Measurements from ENCODE around the gene NEGR1.
A peak's percentile ranks its signal among the peaks of the same experiment; 100 is the strongest.
"Not testable (repeated sequence)": the region's sequence is repeated elsewhere in the genome, so short reads cannot be mapped to it uniquely, and the experiment has no call there.

The NEGR1 gene

GRCh38 chr1:72282271-72283021 is at the start of gene NEGR1:
Gene NEGR1, minus strand, starts transcription at chr1:72282539.
- DNase-seq: peak; percentile 31 to 91 (median 83)

DNA sequence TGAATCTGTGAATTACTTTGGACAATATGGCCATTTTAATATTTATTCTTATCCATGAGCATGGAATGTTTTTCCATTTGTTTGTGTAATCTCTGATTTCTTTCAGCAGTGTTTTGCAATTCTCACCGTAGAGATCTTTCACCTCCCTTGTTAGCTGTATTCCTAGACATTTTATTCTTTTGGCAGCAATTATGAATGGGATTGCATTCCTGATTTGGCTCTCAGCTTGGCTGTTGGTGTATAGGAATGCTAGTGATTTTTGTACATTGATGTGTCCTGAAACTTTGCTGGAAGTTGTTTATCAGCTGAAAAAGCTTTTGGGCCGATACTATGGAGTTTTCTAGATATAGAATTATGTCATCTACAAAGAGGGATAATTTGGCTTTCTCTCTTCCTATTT is 44.2 kb upstream of the NEGR1 start:
- no peak for DNase-seq

- no peak for DNase-seq
Observed at GRCh38 chr1:72324451-72324850, 42.1 kb upstream of the NEGR1 start.

DNA sequence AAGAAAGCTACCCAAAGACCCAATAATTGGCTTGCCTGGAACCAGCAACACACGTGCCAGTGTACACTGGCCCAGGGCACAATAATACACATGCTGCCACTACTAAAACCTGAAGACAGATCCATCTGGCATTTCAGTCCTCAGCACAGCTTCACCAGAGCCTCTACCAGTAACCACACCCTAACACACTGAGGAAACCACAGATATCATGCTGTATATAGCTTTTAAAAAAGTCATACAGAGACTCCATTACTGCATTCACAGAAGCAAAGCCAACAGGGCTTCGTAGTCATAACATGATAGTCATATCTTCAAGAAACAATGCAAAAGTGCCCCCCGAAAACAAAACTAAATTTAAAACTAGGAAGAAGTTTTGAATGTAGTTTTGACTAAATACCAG is 40.6 kb upstream of the NEGR1 start:
- no peak for DNase-seq

DNA sequence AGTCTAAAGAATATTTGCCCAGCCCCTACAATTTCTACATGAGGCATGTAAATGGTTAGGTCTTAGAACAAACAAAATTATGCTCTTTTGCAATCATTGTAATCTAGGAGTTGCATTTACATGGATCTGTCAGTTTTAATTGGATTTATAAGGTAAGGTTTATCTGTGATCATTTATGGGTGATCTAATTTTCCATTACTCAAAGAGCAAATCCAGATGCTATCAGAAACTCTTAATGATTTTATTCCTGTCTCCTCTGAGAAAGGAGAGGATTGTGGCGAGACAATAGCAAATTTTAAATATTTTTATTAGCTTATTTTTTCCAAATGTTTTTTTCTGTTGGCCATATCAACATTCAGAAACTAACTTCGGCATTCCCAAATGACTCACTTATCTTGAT is 14.2 kb upstream of the NEGR1 start:
- DNase-seq: no peak

GRCh38 chr1:72288886-72289285 is 6.5 kb upstream of the NEGR1 start:
- DNase-seq: no peak

DNA sequence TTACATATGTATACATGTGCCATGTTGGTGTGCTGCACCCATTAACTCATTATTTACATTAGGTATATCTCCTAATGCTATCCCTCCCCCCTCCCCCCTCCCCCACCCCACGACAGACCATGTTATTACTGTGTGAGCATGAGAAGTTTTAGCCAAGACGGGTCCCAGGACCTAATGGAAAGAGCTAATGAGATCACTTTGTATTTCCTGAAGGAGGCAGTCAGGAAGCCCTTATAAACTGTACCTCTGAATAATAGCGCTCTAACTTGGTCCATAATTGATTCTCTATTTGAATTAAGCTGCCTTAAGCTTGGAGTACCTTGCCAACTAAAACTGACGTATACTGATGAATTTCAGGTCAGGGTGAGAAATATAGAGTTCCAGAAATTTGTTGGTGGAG is 4.1 kb upstream of the NEGR1 start:
- no peak for DNase-seq

DNA sequence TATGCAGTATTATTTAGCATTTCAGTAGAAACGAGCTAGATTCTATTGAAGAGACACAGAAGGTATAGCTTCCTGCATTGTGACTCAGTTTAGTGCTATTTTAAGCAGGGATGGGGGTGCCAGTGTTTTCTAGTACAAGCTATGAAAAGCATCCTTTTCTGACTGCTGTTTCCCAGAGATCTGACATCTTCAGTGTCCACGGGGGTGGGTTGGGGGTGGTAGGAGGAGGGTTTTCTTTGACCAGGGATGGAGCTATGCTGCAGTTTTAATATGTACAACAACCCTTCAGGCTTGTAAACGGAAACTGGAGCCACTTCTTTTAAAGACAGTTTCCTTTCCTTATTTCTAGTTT is 2.7 kb upstream of the NEGR1 start:
- DNase-seq: peak in 40 of 58 donors; percentile 5 to 84 (median 30)

GRCh38 chr1:72284348-72285073 is 2.2 kb upstream of the NEGR1 start:
- DNase-seq: peak in 53 of 58 donors; percentile 10 to 77 (median 53)

GRCh38 chr1:72284084-72284347 is 1.7 kb upstream of the NEGR1 start:
- DNase-seq: peak in 2 of 58 donors; percentile 59 to 76

GRCh38 chr1:72283307-72284083 is 1.2 kb upstream of the NEGR1 start:
- peak; percentile 29 to 93 (median 82) for DNase-seq

DNA sequence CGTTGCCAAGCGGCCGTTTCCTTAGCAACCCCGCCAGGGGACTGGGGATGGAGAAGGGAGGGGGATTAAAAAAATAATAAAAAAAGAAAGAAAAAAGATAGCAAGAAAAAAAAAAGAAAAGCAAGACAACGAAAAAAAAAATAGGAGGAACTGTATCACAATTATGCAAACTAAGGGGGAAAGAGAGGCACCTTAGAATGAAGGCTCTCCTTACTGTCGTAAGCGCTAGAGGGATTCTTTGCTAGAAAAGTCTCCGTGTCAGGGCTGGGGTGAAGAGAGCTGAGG is 625 bp upstream of the NEGR1 start:
- DNase-seq: peak in 1 of 58 donors; percentile 77

- peak in 23 of 58 donors; percentile 15 to 75 (median 53) for DNase-seq
Observed at GRCh38 chr1:72281637-72282270, 585 bp downstream of the NEGR1 start.

DNA sequence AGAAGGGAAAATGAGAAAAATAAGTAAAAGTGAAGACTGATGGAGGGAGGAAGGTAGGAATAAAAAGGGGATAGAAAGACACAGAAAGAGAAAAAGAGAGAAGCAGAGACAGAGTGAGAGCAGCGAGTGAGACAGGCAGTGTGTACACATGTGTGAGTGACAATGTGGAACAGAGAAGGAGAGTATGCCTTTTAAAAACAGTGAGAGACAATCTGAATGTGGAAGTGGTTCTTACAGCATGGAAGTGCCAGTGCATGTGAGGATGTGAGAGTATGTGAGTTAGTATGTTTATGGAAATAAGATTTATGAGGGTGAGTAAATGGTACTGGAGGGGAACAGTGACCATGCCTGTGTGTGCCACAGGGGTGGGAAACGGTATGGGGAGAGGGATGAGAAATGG is 1.2 kb downstream of the NEGR1 start:
- peak in 5 of 58 donors; percentile 3 to 17 (median 6) for DNase-seq

DNA sequence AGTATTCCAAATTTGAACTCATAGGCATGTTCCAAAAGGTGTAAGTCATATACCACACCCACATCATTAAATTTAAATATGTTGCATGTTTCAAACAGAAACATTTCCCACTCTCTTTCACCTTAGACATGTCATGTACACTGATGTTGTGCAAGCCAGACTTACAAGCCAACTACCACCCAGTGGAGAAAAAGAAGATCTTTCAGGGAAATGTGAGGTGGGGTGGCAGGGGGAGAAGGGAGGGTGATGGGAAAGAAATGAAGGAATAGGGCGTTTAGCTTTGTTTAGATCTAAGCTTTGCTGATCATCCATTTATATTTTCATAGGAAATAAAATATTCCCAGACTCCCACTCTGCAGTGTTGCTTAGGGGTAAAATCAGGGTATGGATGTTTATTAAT is 1.6 kb downstream of the NEGR1 start:
- DNase-seq: peak in 1 of 58 donors; percentile 14

DNA sequence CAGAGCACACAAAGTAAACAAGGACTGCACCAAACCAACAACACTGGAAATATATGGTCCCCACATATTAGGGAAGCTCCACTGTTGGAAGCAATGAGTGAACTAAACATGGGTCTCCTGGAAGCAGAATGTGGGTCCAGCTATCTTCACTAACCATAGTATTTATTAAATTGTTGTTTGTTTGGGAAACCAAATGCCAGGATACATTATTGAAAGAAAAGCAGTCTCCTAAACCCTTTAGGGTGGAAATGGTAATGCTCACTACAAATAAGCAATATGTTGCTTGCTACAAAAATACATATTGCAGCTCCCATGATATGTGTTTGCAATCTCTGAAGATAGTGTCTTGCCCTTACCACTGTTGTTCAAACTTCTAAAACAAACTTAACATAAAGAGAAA is 2.2 kb downstream of the NEGR1 start:
- no peak for DNase-seq

GRCh38 chr1:72278461-72278860 is 3.9 kb downstream of the NEGR1 start:
- DNase-seq: no peak

- DNase-seq: no peak
Observed at GRCh38 chr1:72271555-72272085, 10.7 kb downstream of the NEGR1 start.

GRCh38 chr1:72262735-72263134 is 19.6 kb downstream of the NEGR1 start:
- no peak for DNase-seq

GRCh38 chr1:72253132-72253531 is 29.2 kb downstream of the NEGR1 start:
- no peak for DNase-seq

DNA sequence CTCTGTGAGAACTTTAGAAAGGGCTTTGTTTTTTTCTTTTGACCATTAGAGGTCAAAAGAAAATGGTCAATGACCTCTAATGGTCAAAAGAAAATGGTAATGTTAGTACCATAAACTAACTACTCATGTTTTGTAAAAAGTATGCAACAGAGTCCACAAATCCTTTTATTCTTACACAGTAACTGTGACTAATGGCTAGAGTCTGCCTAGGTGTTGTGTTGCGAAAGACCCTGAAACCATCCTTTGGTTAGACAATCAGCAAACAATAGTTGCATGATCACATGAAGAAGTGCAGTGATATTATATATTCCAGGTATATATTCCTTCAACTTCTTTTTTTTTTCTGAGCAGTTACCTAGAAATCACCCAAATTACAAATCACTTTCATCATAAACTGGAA is 40.9 kb downstream of the NEGR1 start:
- no peak for DNase-seq

GRCh38 chr1:72235931-72236330 is 46.4 kb downstream of the NEGR1 start:
- DNase-seq: not testable (repeated sequence)
